Effector memory CD8-positive, alpha-beta T cell (primary cell): ENCODE results near the gene KCTD15.
A peak's percentile ranks its signal among the peaks of the same experiment; 100 is the strongest.
"Not testable (repeated sequence)": the region's sequence is repeated elsewhere in the genome, so short reads cannot be mapped to it uniquely, and the experiment has no call there.

Source experiments
- ATAC-seq: fragments of 150-1000 bp; cut with Tn5 transposase; replicated peaks from 2 replicates; pipeline ENCODE4 v1.10.0; 2021; ENCODE audit warnings: mild to moderate bottlenecking, moderate library complexity
- DNase-seq, 3 experiments: peaks; one replicate each; pipeline ENCODE4 v3.0.0; 2021
- H3K27ac Mint-ChIP-seq, 2 donors: one replicate each; pipeline ENCODE4 v1.8.0; 2022; ENCODE audit warnings: mild to moderate bottlenecking in 2 of 2, mixed read lengths in 2 of 2, moderate library complexity in 2 of 2
- H3K27me3 Mint-ChIP-seq, 2 donors: one replicate each; pipeline ENCODE4 v1.8.0; 2022; ENCODE audit warnings: mixed read lengths in 2 of 2
- H3K36me3 Mint-ChIP-seq: one replicate; pipeline ENCODE4 v1.8.0; 2022; ENCODE audit warnings: mild to moderate bottlenecking, moderate library complexity, mixed read lengths; ENCODE audit not compliant: insufficient read depth
- H3K4me1 Mint-ChIP-seq, 2 donors: one replicate each; pipeline ENCODE4 v1.8.0; 2022; ENCODE audit warnings: low read depth in 2 of 2, mixed read lengths in 2 of 2
- H3K4me3 Mint-ChIP-seq, 2 donors: one replicate each; pipeline ENCODE4 v1.8.0; 2022; ENCODE audit warnings: mild to moderate bottlenecking in 2 of 2, mixed read lengths in 2 of 2, moderate library complexity in 2 of 2
- H3K9me3 Mint-ChIP-seq, 2 donors: one replicate each; pipeline ENCODE4 v1.8.0; 2022; ENCODE audit warnings: mixed read lengths in 2 of 2

The KCTD15 gene

GRCh38 chr19:33818411-33818810 lies 21.7 kb downstream of the KCTD15 start:
- H3K9me3 Mint-ChIP-seq, result no peaks in the 10 kb centered on the region
- no peak overlapping the region for H3K27ac Mint-ChIP-seq
- no peak for DNase-seq
- no peaks in the 10 kb centered on the region for H3K36me3 Mint-ChIP-seq
- ATAC-seq, result no peak
- H3K4me1 Mint-ChIP-seq, result peaks cover 0 to 13% of the 10 kb centered on the region in 2 donors
- no peak overlapping the region for H3K4me3 Mint-ChIP-seq
- peaks cover 0 to 12% of the 10 kb centered on the region in 2 donors for H3K27me3 Mint-ChIP-seq

- not testable (repeated sequence) for H3K36me3 Mint-ChIP-seq, H3K27ac Mint-ChIP-seq, H3K9me3 Mint-ChIP-seq, ATAC-seq, DNase-seq
- Mint-ChIP-seq H3K4me1 (peaks cover 0 to 13% of the 10 kb centered on the region in 2 donors), H3K27me3 (peaks cover 0 to 12% of the 10 kb centered on the region in 2 donors), H3K4me3 (peak overlapping the region; percentile 71 to 77)
Observed at GRCh38 chr19:33819078-33819477, 22.4 kb downstream of the KCTD15 start.

- DNase-seq (no peak), ATAC-seq (no peak)
- H3K27ac Mint-ChIP-seq, result no peak overlapping the region
- no peaks in the 10 kb centered on the region for H3K36me3 Mint-ChIP-seq
- peaks cover 0 to 13% of the 10 kb centered on the region in 2 donors for H3K4me1 Mint-ChIP-seq
- peak overlapping the region; percentile 71 to 77 for H3K4me3 Mint-ChIP-seq
- no peaks in the 10 kb centered on the region for H3K9me3 Mint-ChIP-seq
- peaks cover 0 to 12% of the 10 kb centered on the region in 2 donors for H3K27me3 Mint-ChIP-seq
Observed at GRCh38 chr19:33819506-33819879, 22.8 kb downstream of the KCTD15 start.

GRCh38 chr19:33819880-33820781 lies 23.5 kb downstream of the KCTD15 start:
- Mint-ChIP-seq H3K4me1 (peaks cover 0 to 13% of the 10 kb centered on the region in 2 donors), H3K36me3 (no peaks in the 10 kb centered on the region), H3K9me3 (no peaks in the 10 kb centered on the region), H3K27me3 (peaks cover 0 to 12% of the 10 kb centered on the region in 2 donors), H3K4me3 (peak overlapping the region; percentile 71 to 77), H3K27ac (no peak overlapping the region)
- ATAC-seq, result peak; percentile 81
- peak; percentile 27 to 40 (median 37) for DNase-seq

GRCh38 chr19:33821871-33822270 lies 25.2 kb downstream of the KCTD15 start:
- H3K36me3 Mint-ChIP-seq, result no peaks in the 10 kb centered on the region
- no peak overlapping the region for H3K4me3 Mint-ChIP-seq
- H3K4me1 Mint-ChIP-seq, result peaks cover 0 to 13% of the 10 kb centered on the region in 2 donors
- peaks cover 5 to 12% of the 10 kb centered on the region in 2 donors for H3K27me3 Mint-ChIP-seq
- no peak overlapping the region for H3K27ac Mint-ChIP-seq
- DNase-seq (no peak), ATAC-seq (no peak)
- H3K9me3 Mint-ChIP-seq, result no peaks in the 10 kb centered on the region

- no peaks in the 10 kb centered on the region for H3K9me3 Mint-ChIP-seq
- H3K36me3 Mint-ChIP-seq, result no peaks in the 10 kb centered on the region
- DNase-seq, result no peak
- H3K27me3 Mint-ChIP-seq, result peaks cover 16 to 17% of the 10 kb centered on the region in 2 donors
- ATAC-seq, result no peak
- H3K27ac Mint-ChIP-seq, result no peak overlapping the region
- no peak overlapping the region for H3K4me3 Mint-ChIP-seq
- peaks cover 0 to 12% of the 10 kb centered on the region in 2 donors for H3K4me1 Mint-ChIP-seq
Observed at GRCh38 chr19:33823341-33823740, 26.7 kb downstream of the KCTD15 start.

- Mint-ChIP-seq H3K4me3 (no peak overlapping the region), H3K36me3 (no peaks in the 10 kb centered on the region), H3K27me3 (peaks cover 26 to 29% of the 10 kb centered on the region in 2 donors), H3K4me1 (peaks cover 0 to 6% of the 10 kb centered on the region in 2 donors), H3K27ac (no peak overlapping the region), H3K9me3 (no peaks in the 10 kb centered on the region)
- no peak for DNase-seq
- ATAC-seq, result no peak
Observed at GRCh38 chr19:33825556-33825955, 28.9 kb downstream of the KCTD15 start.

GRCh38 chr19:33826521-33826920 lies 29.9 kb downstream of the KCTD15 start:
- Mint-ChIP-seq H3K9me3 (no peaks in the 10 kb centered on the region), H3K27me3 (peaks cover 23 to 34% of the 10 kb centered on the region in 2 donors), H3K4me1 (no peaks in the 10 kb centered on the region), H3K4me3 (no peak overlapping the region), H3K27ac (no peak overlapping the region), H3K36me3 (no peaks in the 10 kb centered on the region)
- ATAC-seq, result no peak
- no peak for DNase-seq

- no peak overlapping the region for H3K4me3 Mint-ChIP-seq
- H3K36me3 Mint-ChIP-seq, result no peaks in the 10 kb centered on the region
- no peaks in the 10 kb centered on the region for H3K4me1 Mint-ChIP-seq
- H3K27ac Mint-ChIP-seq, result no peak overlapping the region
- no peak for DNase-seq
- no peaks in the 10 kb centered on the region for H3K9me3 Mint-ChIP-seq
- H3K27me3 Mint-ChIP-seq, result peaks cover 36 to 48% of the 10 kb centered on the region in 2 donors
- ATAC-seq, result no peak
Observed at GRCh38 chr19:33828266-33829075, 31.8 kb downstream of the KCTD15 start.

GRCh38 chr19:33830264-33830663 lies 33.6 kb downstream of the KCTD15 start:
- no peak for ATAC-seq
- DNase-seq, result no peak
- Mint-ChIP-seq H3K4me3 (no peak overlapping the region), H3K9me3 (no peaks in the 10 kb centered on the region), H3K36me3 (no peaks in the 10 kb centered on the region), H3K4me1 (no peaks in the 10 kb centered on the region), H3K27ac (no peak overlapping the region), H3K27me3 (peaks cover 36 to 57% of the 10 kb centered on the region in 2 donors)

- ATAC-seq (no peak), DNase-seq (no peak)
- H3K4me1 Mint-ChIP-seq, result no peaks in the 10 kb centered on the region
- H3K36me3 Mint-ChIP-seq, result no peaks in the 10 kb centered on the region
- H3K9me3 Mint-ChIP-seq, result no peaks in the 10 kb centered on the region
- peaks cover 36 to 53% of the 10 kb centered on the region in 2 donors for H3K27me3 Mint-ChIP-seq
- H3K4me3 Mint-ChIP-seq, result no peak overlapping the region
- no peak overlapping the region for H3K27ac Mint-ChIP-seq
Observed at GRCh38 chr19:33831825-33832224, 35.2 kb downstream of the KCTD15 start.

- Mint-ChIP-seq H3K9me3 (no peaks in the 10 kb centered on the region), H3K27me3 (peaks cover 36 to 56% of the 10 kb centered on the region in 2 donors)
Observed at GRCh38 chr19:33832633-33833032, 36.0 kb downstream of the KCTD15 start.

GRCh38 chr19:33840382-33840781 lies 43.7 kb downstream of the KCTD15 start:
- no peak overlapping the region for H3K4me3 Mint-ChIP-seq
- no peak overlapping the region for H3K27ac Mint-ChIP-seq
- H3K9me3 Mint-ChIP-seq, result no peaks in the 10 kb centered on the region
- peaks cover 47 to 63% of the 10 kb centered on the region in 2 donors for H3K27me3 Mint-ChIP-seq
- peaks cover 0 to 3% of the 10 kb centered on the region in 2 donors for H3K4me1 Mint-ChIP-seq
- no peaks in the 10 kb centered on the region for H3K36me3 Mint-ChIP-seq
- no peak for ATAC-seq
- DNase-seq, result no peak

More at GRCh38 chr19:33832633-33833032, 36.0 kb downstream of the KCTD15 start:
- Mint-ChIP-seq H3K4me1 (no peaks in the 10 kb centered on the region), H3K4me3 (no peak overlapping the region), H3K36me3 (no peaks in the 10 kb centered on the region), H3K27ac (peak overlapping the region in 1 of 2 donors; percentile 29)
- DNase-seq (no peak), ATAC-seq (no peak)
